Measurements from ENCODE around the gene IGF2.
"Not testable (repeated sequence)": the region's sequence is repeated elsewhere in the genome, so short reads cannot be mapped to it uniquely, and the experiment has no call there.

Gene IGF2

GRCh38 chr11:2139123-2139521 lies at the start of gene IGF2:
IGF2 (minus strand) TSS chr11:2139389; CDS start chr11:2135523, 3,866 bp downstream.
- DNase-seq = no peak

- no peak for DNase-seq
Observed at GRCh38 chr11:2188745-2189144, 49.6 kb upstream of the IGF2 start.

GRCh38 chr11:2187280-2187707 lies 48.1 kb upstream of the IGF2 start:
- no peak for DNase-seq

GRCh38 chr11:2186669-2187279 lies 47.6 kb upstream of the IGF2 start:
- DNase-seq = peak; percentile 27 to 40

- no peak for DNase-seq
Observed at GRCh38 chr11:2185324-2186085, 46.3 kb upstream of the IGF2 start.

GRCh38 chr11:2182692-2183474 lies 43.7 kb upstream of the IGF2 start:
- DNase-seq = no peak

GRCh38 chr11:2182075-2182474 lies 42.9 kb upstream of the IGF2 start:
- DNase-seq = no peak

GRCh38 chr11:2180789-2181370 lies 41.7 kb upstream of the IGF2 start:
- no peak for DNase-seq

- no peak for DNase-seq
Observed at GRCh38 chr11:2180347-2180746, 41.2 kb upstream of the IGF2 start.

GRCh38 chr11:2179516-2179915 lies 40.3 kb upstream of the IGF2 start:
- DNase-seq = no peak

- DNase-seq = no peak
Observed at GRCh38 chr11:2178906-2179494, 39.8 kb upstream of the IGF2 start.

- not testable (repeated sequence) for DNase-seq
Observed at GRCh38 chr11:2178055-2178773, 39.0 kb upstream of the IGF2 start.

GRCh38 chr11:2177076-2177475 lies 37.9 kb upstream of the IGF2 start:
- DNase-seq = no peak

GRCh38 chr11:2176389-2176900 lies 37.3 kb upstream of the IGF2 start:
- DNase-seq = no peak

- no peak for DNase-seq
Observed at GRCh38 chr11:2175659-2176058, 36.5 kb upstream of the IGF2 start.

GRCh38 chr11:2174361-2174760 lies 35.2 kb upstream of the IGF2 start:
- DNase-seq = no peak

- no peak for DNase-seq
Observed at GRCh38 chr11:2173761-2174160, 34.6 kb upstream of the IGF2 start.

GRCh38 chr11:2173150-2173693 lies 34.0 kb upstream of the IGF2 start:
- DNase-seq = no peak

GRCh38 chr11:2172676-2173075 lies 33.5 kb upstream of the IGF2 start:
- DNase-seq = no peak

GRCh38 chr11:2171591-2172003 lies 32.4 kb upstream of the IGF2 start, which contains the start of gene TH:
TH (minus strand) TSS chr11:2171815; CDS start chr11:2171786, 29 bp downstream.
- no peak for DNase-seq
